Fibroblast of the conjunctiva (primary cell): Measurements from ENCODE around the gene LRRC41.
A peak's percentile ranks its signal among the peaks of the same experiment; 100 is the strongest.
"Not testable (repeated sequence)": the region's sequence is repeated elsewhere in the genome, so short reads cannot be mapped to it uniquely, and the experiment has no call there.

Source experiments
- DNase-seq: peaks from one replicate; pipeline ENCODE4 v3.0.0-alpha.2; 2010; ENCODE audit warnings: low read depth

LRRC41 gene, protein sequence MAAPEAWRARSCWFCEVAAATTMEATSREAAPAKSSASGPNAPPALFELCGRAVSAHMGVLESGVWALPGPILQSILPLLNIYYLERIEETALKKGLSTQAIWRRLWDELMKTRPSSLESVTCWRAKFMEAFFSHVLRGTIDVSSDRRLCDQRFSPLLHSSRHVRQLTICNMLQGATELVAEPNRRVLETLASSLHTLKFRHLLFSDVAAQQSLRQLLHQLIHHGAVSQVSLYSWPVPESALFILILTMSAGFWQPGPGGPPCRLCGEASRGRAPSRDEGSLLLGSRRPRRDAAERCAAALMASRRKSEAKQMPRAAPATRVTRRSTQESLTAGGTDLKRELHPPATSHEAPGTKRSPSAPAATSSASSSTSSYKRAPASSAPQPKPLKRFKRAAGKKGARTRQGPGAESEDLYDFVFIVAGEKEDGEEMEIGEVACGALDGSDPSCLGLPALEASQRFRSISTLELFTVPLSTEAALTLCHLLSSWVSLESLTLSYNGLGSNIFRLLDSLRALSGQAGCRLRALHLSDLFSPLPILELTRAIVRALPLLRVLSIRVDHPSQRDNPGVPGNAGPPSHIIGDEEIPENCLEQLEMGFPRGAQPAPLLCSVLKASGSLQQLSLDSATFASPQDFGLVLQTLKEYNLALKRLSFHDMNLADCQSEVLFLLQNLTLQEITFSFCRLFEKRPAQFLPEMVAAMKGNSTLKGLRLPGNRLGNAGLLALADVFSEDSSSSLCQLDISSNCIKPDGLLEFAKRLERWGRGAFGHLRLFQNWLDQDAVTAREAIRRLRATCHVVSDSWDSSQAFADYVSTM

DNA sequence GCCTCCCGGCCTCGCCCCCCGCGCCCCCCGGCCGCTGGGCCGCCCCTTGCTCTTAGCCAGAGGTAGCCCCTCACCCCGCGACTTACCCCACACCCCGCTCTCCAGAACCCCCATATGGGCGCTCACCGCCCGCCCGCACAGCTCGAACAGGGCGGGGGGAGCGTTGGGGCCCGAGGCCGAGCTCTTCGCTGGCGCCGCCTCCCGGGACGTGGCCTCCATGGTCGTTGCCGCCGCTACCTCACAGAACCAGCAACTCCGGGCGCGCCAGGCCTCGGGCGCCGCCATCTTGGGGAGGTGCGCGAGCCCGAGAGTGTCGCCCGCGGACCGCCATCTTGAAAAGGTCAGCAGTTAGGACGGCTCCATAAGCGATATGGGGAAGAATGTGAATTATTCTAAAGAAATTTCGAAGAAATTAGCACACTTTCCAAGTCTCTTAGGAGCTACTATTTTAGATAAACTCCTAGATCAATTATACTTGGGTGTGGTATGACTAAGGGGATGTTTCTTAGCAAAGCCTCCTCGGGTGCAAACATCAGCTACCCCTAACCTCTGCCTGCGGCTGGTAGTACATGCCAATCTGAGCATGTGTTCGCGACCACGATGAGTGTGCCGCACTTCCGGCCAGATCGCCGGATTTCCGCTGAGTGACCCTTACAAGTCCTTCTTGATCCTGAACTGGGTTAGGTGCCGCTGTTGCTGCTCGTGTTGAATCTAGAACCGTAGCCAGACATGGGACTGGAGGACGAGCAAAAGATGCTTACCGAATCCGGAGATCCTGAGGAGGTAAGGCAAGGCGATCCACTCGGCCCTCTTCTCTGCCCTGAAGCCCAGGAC is at the start of gene LRRC41, which contains the start of gene UQCRH:
Gene LRRC41 (minus strand): TSS at position 579 of the 834 bp plus-strand sequence. CDS start 294 bp downstream, at position 285.
Gene UQCRH (plus strand): TSS at position 661 of the 834 bp plus-strand sequence. CDS start 69 bp downstream, at position 730.
- peak; percentile 98 for DNase-seq

GRCh38 chr1:46352363-46352762 is 48.9 kb upstream of the LRRC41 start:
- DNase-seq = no peak

DNA sequence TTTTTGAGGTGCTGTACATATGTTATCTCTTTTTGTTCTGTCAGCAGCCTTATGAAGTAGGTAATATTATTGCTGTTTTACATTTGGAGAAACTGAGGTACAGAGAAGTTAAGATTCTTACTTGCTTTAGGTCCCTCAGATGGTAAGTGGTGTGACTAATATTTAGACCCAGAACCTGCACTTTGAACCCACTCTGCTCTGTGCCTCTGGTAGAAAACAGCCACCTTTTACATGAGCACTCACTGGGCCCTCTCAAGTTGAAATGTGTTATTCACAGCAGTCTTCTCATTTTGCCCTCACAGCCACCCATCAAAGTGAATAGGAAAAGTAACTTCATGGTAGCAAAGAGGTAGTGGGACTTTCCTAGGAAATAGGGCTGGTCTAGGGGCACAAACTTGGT is 41.9 kb upstream of the LRRC41 start:
- DNase-seq = no peak

- no peak for DNase-seq
These were observed 41.1 kb upstream of the LRRC41 start for GRCh38 chr1:46344481-46344880.

GRCh38 chr1:46343705-46344104 is 40.3 kb upstream of the LRRC41 start:
- DNase-seq = no peak

DNA sequence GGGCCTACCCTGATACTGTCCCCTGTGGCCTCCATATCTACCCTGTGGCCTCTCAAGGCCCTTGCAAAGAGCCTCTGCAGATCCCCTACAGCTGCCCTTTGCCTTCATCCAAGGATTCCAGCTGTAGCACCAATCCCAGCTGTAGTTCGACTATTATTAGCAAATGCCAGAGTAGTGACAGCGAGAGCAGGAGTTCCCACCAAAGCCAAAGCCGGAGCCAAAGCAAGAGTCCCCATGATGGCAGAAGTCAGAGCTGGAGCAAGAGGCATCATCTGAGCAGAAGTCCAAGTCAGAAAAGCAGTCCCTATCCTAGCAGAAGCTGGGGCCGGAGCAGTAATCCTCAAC is 39.9 kb upstream of the LRRC41 start:
- no peak for DNase-seq

- DNase-seq = no peak
These were observed 39.4 kb upstream of the LRRC41 start for GRCh38 chr1:46342677-46343350.

- DNase-seq = no peak
These were observed 38.8 kb upstream of the LRRC41 start for GRCh38 chr1:46342084-46342656.

- DNase-seq = no peak
These were observed 38.0 kb upstream of the LRRC41 start for GRCh38 chr1:46341222-46342083.

DNA sequence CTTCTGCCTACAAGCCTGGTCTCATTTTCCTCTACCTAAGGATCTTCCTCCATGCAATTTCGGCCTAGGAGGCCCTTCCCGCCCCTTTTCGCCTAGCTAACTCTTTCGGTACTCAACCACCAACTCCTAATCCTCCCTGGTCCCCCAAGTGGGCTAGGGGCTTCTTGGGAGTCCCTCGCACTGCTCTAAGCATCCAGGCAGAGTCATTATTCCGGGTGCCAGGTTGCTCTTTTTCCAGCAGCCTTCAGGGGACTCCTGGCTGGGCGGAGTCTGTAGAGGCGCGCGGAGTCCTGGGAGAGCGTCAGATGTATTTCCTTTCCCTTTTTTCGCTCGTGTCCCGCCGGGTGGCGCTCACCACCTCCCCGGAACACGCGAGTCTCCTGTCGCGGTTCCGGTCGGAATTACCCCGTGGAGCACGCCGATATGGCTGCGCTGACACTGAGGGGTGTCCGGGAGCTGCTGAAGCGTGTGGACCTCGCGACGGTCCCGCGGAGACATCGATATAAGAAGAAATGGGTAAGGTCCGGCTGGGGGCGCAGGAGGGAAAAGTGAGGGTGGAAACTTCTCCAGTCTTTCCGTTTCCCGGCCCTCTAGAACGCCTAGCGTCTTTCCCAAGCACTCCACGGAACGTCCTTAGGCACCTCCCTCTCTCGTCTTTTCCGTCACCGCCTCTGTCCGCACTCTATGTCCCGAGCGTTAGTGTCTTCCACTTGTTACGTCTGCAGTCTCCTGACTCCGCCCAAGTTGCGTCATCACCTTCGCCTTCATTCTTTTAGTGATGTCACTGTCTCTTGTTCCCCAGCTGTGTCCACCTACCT is 37.2 kb upstream of the LRRC41 start, which contains the start of gene NSUN4:
Gene NSUN4 (plus strand): TSS at position 404 of the 818 bp plus-strand sequence. CDS start 20 bp downstream, at position 424.
- DNase-seq = peak; percentile 93

- DNase-seq = not testable (repeated sequence)
These were observed 34.0 kb upstream of the LRRC41 start for GRCh38 chr1:46337409-46337808.

DNA sequence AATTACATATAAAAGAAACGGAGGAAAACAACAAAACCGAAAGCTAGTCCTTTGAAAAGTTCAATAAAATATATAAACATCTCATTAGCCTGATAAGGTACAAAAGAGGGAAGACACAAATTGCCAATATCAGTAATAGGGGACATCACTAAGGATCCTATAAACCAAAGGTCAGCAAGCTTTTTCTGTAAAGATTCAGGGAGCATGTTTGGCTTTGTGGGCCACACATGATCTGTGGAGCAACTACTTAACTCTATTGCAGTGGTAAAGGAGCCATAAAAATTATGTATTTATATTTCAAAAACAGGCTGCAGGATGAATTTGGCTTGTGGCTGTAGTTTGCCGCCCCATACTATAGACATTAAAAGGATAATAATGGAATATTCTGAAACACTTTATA is 31.7 kb upstream of the LRRC41 start:
- DNase-seq = no peak

DNA sequence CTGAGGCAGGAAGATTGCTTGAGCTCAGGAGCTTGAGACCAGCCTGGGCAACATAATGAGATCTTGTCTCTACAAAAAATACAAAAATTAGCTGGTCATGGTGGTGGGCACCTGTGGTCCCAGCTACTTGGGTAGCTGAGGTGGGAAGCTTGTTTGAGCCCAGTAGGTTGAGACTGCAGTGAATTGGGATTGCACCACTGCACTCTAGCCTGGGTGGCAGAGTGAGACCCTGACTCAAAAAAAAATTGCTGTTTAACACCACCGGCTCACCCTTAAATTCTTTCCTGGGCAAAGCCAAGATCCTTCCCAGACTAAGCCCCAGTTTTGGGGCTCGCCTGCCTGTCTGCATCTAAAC is 30.6 kb upstream of the LRRC41 start:
- no peak for DNase-seq

- DNase-seq = no peak
These were observed 30.0 kb upstream of the LRRC41 start for GRCh38 chr1:46333300-46334029.

GRCh38 chr1:46331786-46332540 is 28.5 kb upstream of the LRRC41 start:
- not testable (repeated sequence) for DNase-seq

DNA sequence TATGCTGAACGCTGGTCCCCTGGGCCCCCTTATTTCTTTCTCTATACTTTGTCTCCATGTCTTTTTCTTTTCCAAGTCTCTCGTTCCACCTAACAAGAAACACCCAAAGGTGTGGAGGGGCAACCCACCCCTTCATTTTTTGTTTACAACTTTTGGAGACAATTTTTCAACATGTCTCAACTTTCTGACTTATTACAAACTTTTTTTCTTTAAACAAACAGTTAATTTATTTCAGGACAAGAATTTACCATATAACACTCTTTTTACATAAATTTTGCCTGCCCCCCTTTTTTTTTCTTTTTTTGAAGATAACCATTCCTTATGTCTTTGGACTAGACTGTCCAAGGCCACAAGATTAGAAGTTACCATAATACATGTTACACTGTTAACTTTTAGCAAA is 27.0 kb upstream of the LRRC41 start:
- not testable (repeated sequence) for DNase-seq

- not testable (repeated sequence) for DNase-seq
These were observed 26.4 kb upstream of the LRRC41 start for GRCh38 chr1:46329807-46330206.

DNA sequence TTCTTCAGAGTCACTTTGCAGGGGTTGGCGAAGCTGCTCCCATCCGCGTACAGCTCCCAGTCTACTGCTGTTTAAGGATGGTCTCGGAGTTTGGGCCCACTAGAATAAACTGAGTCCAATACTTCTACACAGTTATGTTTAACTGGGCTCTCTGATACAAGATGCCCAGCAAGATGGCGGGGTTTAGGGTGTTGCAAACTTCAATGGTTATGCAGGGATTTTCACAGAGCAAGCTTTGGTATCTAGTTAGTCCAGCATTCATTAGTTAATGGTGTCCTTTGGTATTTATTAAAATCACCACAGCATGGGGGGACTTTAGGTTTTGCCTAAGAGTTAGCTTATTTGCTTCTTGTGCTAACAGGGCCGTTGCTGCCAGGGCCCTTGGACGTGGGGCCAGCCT is 24.8 kb upstream of the LRRC41 start:
- DNase-seq = not testable (repeated sequence)
